NCI-H2227 (cell line): Measurements from ENCODE around the gene TMTC2.

Experiments
- DNase-seq: peaks from one replicate; lab custom pipeline; 2025; ENCODE audit not compliant: unreplicated experiment; lab: John Stamatoyannopoulos, UW

TMTC2 gene

GRCh38 chr12:83121897-83122622 is 435.4 kb downstream of the TMTC2 start:
- no peak for DNase-seq

- no peak for DNase-seq
These were observed 435.9 kb downstream of the TMTC2 start for GRCh38 chr12:83122623-83122934.

DNA sequence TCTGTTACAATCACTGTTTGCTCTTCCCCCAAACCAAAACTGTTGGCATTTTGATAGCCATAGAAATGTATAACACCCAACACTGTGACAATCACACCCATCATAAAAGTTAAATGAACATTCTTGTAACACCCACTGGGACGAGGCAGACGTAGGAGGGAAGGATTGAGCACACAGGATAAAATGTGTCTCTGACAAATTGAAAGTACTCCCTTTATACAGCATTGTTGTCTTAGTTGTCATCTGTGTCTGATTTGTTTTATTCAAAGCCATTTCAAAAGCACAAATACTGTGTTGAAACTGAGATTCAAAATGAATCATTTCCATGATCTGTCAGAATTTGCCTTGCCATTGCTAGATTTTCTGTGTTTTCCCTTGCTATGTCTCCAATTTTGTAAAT is 436.3 kb downstream of the TMTC2 start:
- DNase-seq, result no peak

DNA sequence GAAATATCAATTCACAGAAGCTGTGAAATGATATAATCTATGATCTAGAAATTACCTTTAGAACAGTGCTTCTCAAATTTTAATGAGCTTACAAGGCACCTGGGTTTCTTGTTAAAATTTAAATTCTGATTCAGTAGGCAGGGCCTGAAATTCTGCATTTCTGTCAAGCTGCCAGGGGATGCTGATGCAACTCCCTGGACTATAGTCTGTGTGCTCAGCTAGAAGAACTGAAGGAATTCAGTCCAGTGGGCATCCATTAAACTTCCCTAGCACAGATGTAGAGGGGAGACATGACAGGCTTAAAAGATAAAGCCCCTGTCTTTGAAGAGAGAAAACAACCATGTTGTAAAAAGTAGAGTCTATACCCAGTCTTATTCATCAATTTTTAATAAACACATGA is 441.8 kb downstream of the TMTC2 start:
- DNase-seq, result no peak

- DNase-seq, result no peak
These were observed 443.5 kb downstream of the TMTC2 start for GRCh38 chr12:83130178-83130577.

DNA sequence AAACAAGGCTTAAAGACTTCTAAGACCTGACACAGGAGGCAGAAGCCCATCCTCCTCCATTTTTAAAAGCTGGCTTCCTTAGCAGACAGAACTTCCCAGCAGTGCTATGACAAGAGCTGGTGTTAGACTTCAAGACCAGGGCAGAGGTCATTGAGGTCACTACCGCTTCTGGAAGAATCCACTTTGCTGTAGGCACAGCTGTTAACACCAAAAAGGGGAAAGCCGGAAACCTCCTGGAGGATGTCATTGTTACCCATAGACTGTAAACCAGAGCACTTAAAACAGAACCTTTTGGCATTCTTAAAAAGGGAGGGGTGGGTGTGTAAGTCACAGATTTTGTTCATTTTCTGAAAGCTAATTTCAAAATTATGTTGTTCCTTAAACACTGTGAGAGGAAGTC is 445.7 kb downstream of the TMTC2 start:
- no peak for DNase-seq

- DNase-seq, result no peak
These were observed 449.7 kb downstream of the TMTC2 start for GRCh38 chr12:83136411-83136810.

- DNase-seq, result no peak
These were observed 453.4 kb downstream of the TMTC2 start for GRCh38 chr12:83140135-83140534.

- DNase-seq, result no peak
These were observed 454.8 kb downstream of the TMTC2 start for GRCh38 chr12:83141460-83141994.

DNA sequence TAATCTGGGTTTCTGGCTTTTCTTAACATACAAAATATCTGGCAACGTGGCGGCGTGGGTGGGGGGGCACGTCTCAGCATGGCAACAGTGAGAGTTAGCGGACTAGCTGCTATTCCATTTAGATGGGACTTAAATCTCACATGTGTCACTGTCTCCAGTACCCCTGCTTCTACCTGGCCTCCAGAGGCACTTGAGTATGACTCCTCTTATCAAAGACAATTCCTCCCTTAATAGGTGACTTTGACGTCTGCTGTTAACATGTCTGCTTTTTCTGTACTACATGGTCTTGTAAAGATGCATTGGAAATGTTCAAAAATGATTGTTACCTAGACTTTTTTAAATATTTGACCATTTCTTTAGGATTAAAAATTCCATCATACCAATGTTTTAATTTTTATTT is 456.2 kb downstream of the TMTC2 start:
- no peak for DNase-seq

GRCh38 chr12:83143950-83144349 is 457.2 kb downstream of the TMTC2 start:
- DNase-seq, result no peak

GRCh38 chr12:83145325-83145840 is 458.7 kb downstream of the TMTC2 start:
- DNase-seq, result no peak

GRCh38 chr12:83147341-83147740 is 460.6 kb downstream of the TMTC2 start:
- no peak for DNase-seq

- DNase-seq, result no peak
These were observed 463.3 kb downstream of the TMTC2 start for GRCh38 chr12:83149987-83150386.

- DNase-seq, result no peak
These were observed 463.9 kb downstream of the TMTC2 start for GRCh38 chr12:83150465-83151189.

- no peak for DNase-seq
These were observed 466.5 kb downstream of the TMTC2 start for GRCh38 chr12:83153177-83153576.

GRCh38 chr12:83156815-83157214 is 470.1 kb downstream of the TMTC2 start:
- no peak for DNase-seq

- DNase-seq, result no peak
These were observed 470.9 kb downstream of the TMTC2 start for GRCh38 chr12:83157604-83158003.

DNA sequence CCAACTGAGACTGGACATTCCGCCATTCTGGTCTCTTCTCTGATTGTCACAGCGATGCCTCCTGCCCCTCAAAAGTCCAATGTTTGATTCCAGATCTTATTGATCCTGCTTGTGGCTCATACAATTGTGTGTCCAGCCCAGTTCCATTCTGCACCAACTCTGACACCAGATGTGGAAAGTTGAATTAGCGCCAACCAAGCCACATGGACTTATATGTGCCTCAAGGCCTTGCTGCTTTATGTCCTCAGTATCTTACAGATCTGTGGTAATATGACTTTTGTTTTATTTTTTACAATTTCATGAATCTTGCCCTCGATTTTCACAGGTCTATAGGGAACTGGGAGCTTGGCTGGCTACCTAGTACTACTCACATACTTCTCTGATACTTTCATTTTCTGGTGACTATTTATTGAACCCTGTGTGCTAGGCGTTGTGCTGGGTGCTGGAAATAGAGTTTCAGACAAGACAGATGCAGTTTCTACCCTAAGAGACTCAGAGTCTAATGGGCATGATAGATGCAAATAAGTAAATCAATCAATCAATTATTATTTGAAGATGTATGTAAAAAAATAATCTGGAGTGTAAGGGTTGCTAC is 472.0 kb downstream of the TMTC2 start:
- no peak for DNase-seq

GRCh38 chr12:83161456-83161855 is 474.8 kb downstream of the TMTC2 start:
- DNase-seq, result no peak

- no peak for DNase-seq
These were observed 482.0 kb downstream of the TMTC2 start for GRCh38 chr12:83168751-83169150.

DNA sequence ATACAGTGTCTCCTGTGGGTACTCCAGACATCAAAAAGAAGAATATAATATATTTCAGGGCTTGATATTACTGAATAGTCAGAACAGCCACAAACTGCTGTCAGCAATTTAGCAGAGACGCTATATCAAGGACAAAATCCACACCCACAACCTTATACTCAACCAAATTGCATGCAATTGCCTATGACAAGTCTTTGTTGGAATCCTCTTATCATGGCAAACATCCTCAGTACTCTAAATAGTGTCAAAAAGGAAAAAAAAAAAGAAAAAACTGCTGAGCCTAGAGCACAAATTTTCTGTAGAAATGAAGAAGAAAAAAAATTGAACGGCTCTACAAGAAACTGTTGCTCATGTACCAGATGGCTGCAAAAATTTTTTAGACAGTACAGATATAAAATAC is 485.7 kb downstream of the TMTC2 start:
- no peak for DNase-seq
